K562 (cell line): ENCODE measurements around the gene TCL1B. TPM values are rescaled to one million over a fixed set of nuclear protein-coding genes. Genes with fewer than 3 reads are reported as not detected.
"Not testable (repeated sequence)": the region's sequence is repeated elsewhere in the genome, so short reads cannot be mapped to it uniquely, and the experiment has no call there.

ENCODE experiments used
- ATAC-seq: fragments of 200-7000 bp; cut with Tn5 transposase; 3 replicates; pipeline ENCODE4 v1.9.1; 2020; ENCODE audit warnings: moderate library complexity
- BruUV-seq: library from RNA; stranded (reverse); fragments of 400-500 nt; replicated peaks from 2 replicates; lab custom pipeline; 2021; lab: Mats Ljungman, UMichigan
- CTCF ChIA-PET: fragments of 300-600 bp; formaldehyde crosslinking; extraction: SDS; loops from one replicate; lab custom pipeline; 2021; ENCODE audit warnings: low intra/inter-chr PET ratio; lab: Yijun Ruan, JAX
- POLR2A ChIA-PET: fragments of 300-600, 350-650 bp; sonication (Branson Sonifier 250); formaldehyde crosslinking; extraction: SDS; loops from one replicate; lab custom pipeline; 2021; ENCODE audit warnings: antibody characterized with exemption, inconsistent platforms; lab: Yijun Ruan, JAX
- DNase-seq, 4 experiments: peaks; one replicate each; pipeline versions ENCODE4 v3.0.0 to v3.0.0-alpha.2; 2011 to 2018; ENCODE audit warnings: low spot score in 3 of 4, mixed read lengths in 3 of 4; ENCODE audit errors: extremely low read depth in 1 of 4
- FAIRE-seq: peaks from 2 replicates; lab custom pipeline; 2011; peaks lifted over from hg19 to GRCh38; lab: Jason Lieb, UNC
- H2AFZ ChIP-seq: 2 replicates; pipeline ENCODE4 v1.6.0; 2011; ENCODE audit warnings: low read depth, low read length, control low read depth, inconsistent platforms
- H3K27ac ChIP-seq: fragments of 200-600 bp; 3 replicates; pipeline ENCODE4 v1.8.0; 2011; ENCODE audit warnings: low read depth, mild to moderate bottlenecking, control low read depth, inconsistent platforms, low read length, moderate library complexity, mixed read lengths; ENCODE audit errors: extremely low read depth
- H3K27me3 ChIP-seq, 2 experiments: fragments of 300-600 bp in 1 of 2; 2 replicates in 1 of 2; 3 replicates in 1 of 2; pipeline versions ENCODE4 v1.6.0 to v1.8.0; 2011; ENCODE audit warnings: inconsistent platforms in 2 of 2, low read length in 2 of 2, mild to moderate bottlenecking in 1 of 2, mixed read lengths in 1 of 2, moderate library complexity in 1 of 2; ENCODE audit not compliant: control insufficient read depth in 2 of 2, insufficient read depth in 2 of 2
- H3K36me3 ChIP-seq: fragments of 300-600 bp; 3 replicates; pipeline ENCODE4 v1.8.0; 2011; ENCODE audit warnings: mild to moderate bottlenecking, low read length, inconsistent platforms; ENCODE audit not compliant: control insufficient read depth, insufficient read depth
- H3K4me1 ChIP-seq, 2 experiments: fragments of 200-600 bp in 1 of 2; replicated peaks in 1 of 2; 2 replicates in 1 of 2; 3 replicates in 1 of 2; pipeline versions ENCODE4 v1.5.1 to v1.8.0; 2011; ENCODE audit warnings: inconsistent platforms in 2 of 2, low read length in 2 of 2, mild to moderate bottlenecking in 1 of 2, mixed read lengths in 1 of 2, moderate library complexity in 1 of 2; ENCODE audit not compliant: control insufficient read depth in 2 of 2, insufficient read depth in 2 of 2
- H3K4me2 ChIP-seq: 2 replicates; pipeline ENCODE4 v1.6.1; 2011; ENCODE audit warnings: low read length, control low read depth, inconsistent platforms, mixed read lengths; ENCODE audit not compliant: insufficient read depth
- H3K4me3 ChIP-seq: fragments of 200-600 bp; sonication (generic), shearing (Covaris generic); 2 replicates; pipeline ENCODE4 v1.5.1; 2016; ENCODE audit warnings: control low read depth, inconsistent platforms
- H3K79me2 ChIP-seq: fragments of 200-600 bp; 3 replicates; pipeline ENCODE4 v1.8.0; 2011; ENCODE audit warnings: low read length, inconsistent platforms; ENCODE audit not compliant: control insufficient read depth, insufficient read depth
- H3K9ac ChIP-seq, 2 experiments: 2 replicates each; pipeline versions ENCODE4 v1.6.0 to v1.6.1; 2011; ENCODE audit warnings: low read depth in 2 of 2, low read length in 2 of 2, control low read depth in 1 of 2, inconsistent platforms in 1 of 2, mild to moderate bottlenecking in 1 of 2, mixed read lengths in 1 of 2; ENCODE audit not compliant: insufficient read depth in 1 of 2
- H3K9me1 ChIP-seq: one replicate; pipeline ENCODE4 v1.6.0; 2011; ENCODE audit warnings: inconsistent platforms, mild to moderate bottlenecking, low read length, moderate library complexity; ENCODE audit not compliant: control insufficient read depth, insufficient read depth
- H3K9me3 ChIP-seq: replicated peaks from 2 replicates; pipeline ENCODE4 v1.5.1; 2011; ENCODE audit warnings: low read depth, low read length, inconsistent platforms; ENCODE audit not compliant: control insufficient read depth, insufficient read depth
- H4K20me1 ChIP-seq: replicated peaks from 2 replicates; pipeline ENCODE4 v1.6.1; 2011; ENCODE audit warnings: low read length, inconsistent platforms, mixed read lengths; ENCODE audit not compliant: control insufficient read depth, insufficient read depth
- CTCFL ChIP-seq: IDR thresholded peaks from 2 replicates; pipeline ENCODE4 v1.6.1; 2011; ENCODE audit warnings: borderline replicate concordance, low read depth, mild to moderate bottlenecking, moderate library complexity, low read length; ENCODE audit not compliant: insufficient read depth, poor library complexity, severe bottlenecking
- WGBS: fragments of 100-300 bp; shearing (Covaris generic); methylation state at CpG from one replicate; pipeline ENCODE4 v1.1.6; 2016; ENCODE audit warnings: low coverage, mixed read lengths; ENCODE audit not compliant: insufficient coverage; ENCODE audit errors: missing lambda C conversion rate; 5-methylcytosine and 5-hydroxymethylcytosine counted together
- in situ Hi-C: fragments of 300-500 bp; cut with MboI; formaldehyde crosslinking; loops from 4 replicates; pipeline ENCODE4 v1.15.0; 2018; ENCODE audit warnings: inconsistent platforms, mixed read lengths
- intact Hi-C: fragments of 100-400 bp; cut with micrococcal nuclease; formaldehyde crosslinking; loops from 2 replicates; pipeline ENCODE4 v1.14.2; 2022
- polyA plus RNA-seq, 8 experiments: library from polyadenylated mRNA; depleted of rRNA in 4 of 8; stranded (reverse) in 5 of 8; unstranded in 3 of 8; fragments of >200 nt; fragmentation: Nextera tagmentation in 2 of 8; fragmentation: Illumina TruSeq in 1 of 8; extraction: Ambion mirVana in 2 of 8; extraction: Trizol in 1 of 8; gene quantifications; 2 replicates each; pipeline versions ENCODE4 v1.2.1 to v1.2.3, GENCODE V29; 2011 to 2014; ENCODE audit warnings: inconsistent platforms in 1 of 8, missing spikeins in 1 of 8
- total RNA-seq, 7 experiments: library from RNA; depleted of rRNA in 6 of 7; stranded (reverse); fragments of >200 nt in 6 of 7; fragmentation: Illumina TruSeq in 2 of 7; extraction: Trizol in 2 of 7; gene quantifications; 2 replicates each; pipeline versions ENCODE4 v1.2.1 to v1.2.3, GENCODE V29; 2011 to 2021; ENCODE audit warnings: low replicate concordance in 1 of 7

The TCL1B gene
- total and polyA plus RNA-seq, 9 of the 15 experiments (the other 6 are each of a cell fraction or from before 2014, with no cell fraction given): not detected

DNA sequence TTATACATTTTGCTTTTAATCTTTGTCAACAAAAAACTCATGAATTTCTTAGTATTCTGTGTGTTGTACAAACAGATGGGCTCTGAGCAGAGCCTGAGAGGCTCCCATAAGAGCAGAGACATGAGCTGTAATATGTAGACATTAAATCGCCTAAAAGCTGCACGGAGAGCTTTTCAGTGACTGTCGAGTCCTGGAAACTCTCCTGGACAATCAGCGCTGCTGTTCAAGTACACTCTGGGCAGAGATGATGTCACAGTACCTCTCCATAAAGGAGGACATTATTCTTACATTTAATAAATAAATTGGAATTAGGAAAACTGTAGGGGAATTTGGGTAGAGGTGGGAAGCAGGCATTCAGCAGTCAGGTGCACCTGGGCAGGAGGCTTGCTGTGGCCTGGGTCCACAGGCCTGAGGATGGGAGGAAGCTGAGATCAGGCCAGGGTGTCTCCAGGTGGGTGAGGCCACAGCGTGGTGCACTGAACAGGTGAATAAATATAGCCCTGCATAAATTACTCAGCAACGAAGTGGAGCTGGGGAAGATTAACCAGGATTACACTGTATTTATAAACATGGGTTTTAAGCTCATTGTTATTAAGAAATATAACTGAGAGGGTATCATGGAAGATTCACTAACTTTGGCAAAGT is 41.0 kb downstream of the TCL1B start:
- WGBS: 2% methylated on average over 6 of the region's 6 CpGs
- Histone ChIP-seq H2AFZ (no peak overlapping the region), H3K4me1 (no peaks in the 10 kb centered on the region), H3K4me2 (no peak overlapping the region), H3K4me3 (no peak overlapping the region), H3K9me3 (no peaks in the 10 kb centered on the region), H3K9me1 (no peaks in the 10 kb centered on the region), H3K27me3 (no peaks in the 10 kb centered on the region; a peak in 1 of 5 replicates), H3K36me3 (no peaks in the 10 kb centered on the region), H3K27ac (no peak overlapping the region), H4K20me1 (no peaks in the 10 kb centered on the region), H3K9ac (no peak overlapping the region), H3K79me2 (no peaks in the 10 kb centered on the region)
- BruUV-seq: no TSS peak
- CTCF ChIA-PET: no interaction called here
- DNase-seq (no peak), ATAC-seq (no peak), FAIRE-seq (no peak)
- POLR2A ChIA-PET: interaction anchor here (1.0 kb wide), 1 partner anchor 21 kb away, joined by 3 read pairs; no protein-coding TSS in a partner anchor
- in situ Hi-C loops: no loop called here
- intact Hi-C loops: no loop called here
- TF ChIP-seq CTCFL: no peak

DNA sequence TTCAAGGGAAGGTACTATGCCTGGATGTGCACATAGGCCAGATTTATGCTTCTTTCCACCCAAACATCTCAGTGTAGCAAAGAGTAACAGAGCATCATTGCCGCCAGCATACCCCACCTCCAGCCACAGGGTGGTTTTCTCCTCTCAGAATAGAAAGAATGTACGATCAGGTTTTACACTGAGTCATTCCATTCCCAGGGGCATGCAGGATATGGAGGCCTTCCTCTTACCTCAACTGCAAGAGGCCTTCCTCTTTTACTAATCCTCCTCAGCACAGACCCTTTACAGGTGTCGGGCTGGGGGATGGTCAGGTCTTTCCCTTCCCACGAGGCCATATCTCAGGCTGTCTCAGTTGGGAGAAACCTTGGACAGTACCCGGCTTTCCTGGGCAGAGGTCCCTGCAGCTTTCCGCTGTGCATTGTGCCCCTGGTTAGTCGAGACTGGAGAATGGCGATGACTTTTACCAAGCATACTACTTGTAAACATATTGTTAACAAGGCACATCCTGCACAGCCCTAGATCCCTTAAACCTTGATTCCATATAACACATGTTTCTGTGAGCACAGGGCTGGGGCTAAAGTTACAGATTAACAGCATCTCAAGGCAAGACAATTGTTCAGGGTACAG is 43.3 kb downstream of the TCL1B start:
- intact Hi-C loops, H3K4me1 ChIP-seq, FAIRE-seq, H4K20me1 ChIP-seq, H3K79me2 ChIP-seq, H3K4me3 ChIP-seq, POLR2A ChIA-PET, CTCF ChIA-PET, H3K36me3 ChIP-seq, H3K9me3 ChIP-seq, in situ Hi-C loops, H3K4me2 ChIP-seq, DNase-seq, H3K9ac ChIP-seq, H2AFZ ChIP-seq, BruUV-seq, ATAC-seq, H3K27ac ChIP-seq, H3K27me3 ChIP-seq, H3K9me1 ChIP-seq: not testable (repeated sequence)
- WGBS: 0% methylated on average over 6 of the region's 8 CpGs
